GM19099 (cell line): ENCODE results near the gene CLASP1.

Experiments
- POLR2A ChIP-seq: IDR thresholded peaks from 3 replicates; pipeline ENCODE4 v1.6.1; 2011; ENCODE audit warnings: low read depth; ENCODE audit not compliant: insufficient read length; ENCODE audit errors: extremely low read depth

The CLASP1 gene

GRCh38 chr2:121356058-121356640, 293.1 kb downstream of the CLASP1 start:
- no peak for TF ChIP-seq POLR2A

- no peak for TF ChIP-seq POLR2A
These were observed 293.8 kb downstream of the CLASP1 start for GRCh38 chr2:121355488-121355887.

GRCh38 chr2:121351521-121352318, 297.5 kb downstream of the CLASP1 start:
- TF ChIP-seq POLR2A = no peak

GRCh38 chr2:121350890-121351289, 298.4 kb downstream of the CLASP1 start:
- TF ChIP-seq POLR2A = no peak

GRCh38 chr2:121350402-121350775, 298.9 kb downstream of the CLASP1 start:
- TF ChIP-seq POLR2A = no peak

- no peak for TF ChIP-seq POLR2A
These were observed 299.4 kb downstream of the CLASP1 start for GRCh38 chr2:121349721-121350401.

- TF ChIP-seq POLR2A = no peak
These were observed 301.0 kb downstream of the CLASP1 start for GRCh38 chr2:121348128-121348740.

GRCh38 chr2:121346859-121347258, 302.4 kb downstream of the CLASP1 start:
- TF ChIP-seq POLR2A = no peak

- TF ChIP-seq POLR2A = no peak
These were observed 302.9 kb downstream of the CLASP1 start for GRCh38 chr2:121346407-121346806.

- no peak for TF ChIP-seq POLR2A
These were observed 303.4 kb downstream of the CLASP1 start for GRCh38 chr2:121345887-121346286.

GRCh38 chr2:121345101-121345500, 304.2 kb downstream of the CLASP1 start:
- no peak for TF ChIP-seq POLR2A

GRCh38 chr2:121343191-121343590, 306.1 kb downstream of the CLASP1 start:
- no peak for TF ChIP-seq POLR2A

- TF ChIP-seq POLR2A = no peak
These were observed 306.5 kb downstream of the CLASP1 start for GRCh38 chr2:121342751-121343150.

GRCh38 chr2:121340926-121341325, 308.3 kb downstream of the CLASP1 start:
- TF ChIP-seq POLR2A = no peak

GRCh38 chr2:121338281-121338680, 311.0 kb downstream of the CLASP1 start:
- TF ChIP-seq POLR2A = no peak
